ENCODE measurements around the gene COG3.

DNA sequence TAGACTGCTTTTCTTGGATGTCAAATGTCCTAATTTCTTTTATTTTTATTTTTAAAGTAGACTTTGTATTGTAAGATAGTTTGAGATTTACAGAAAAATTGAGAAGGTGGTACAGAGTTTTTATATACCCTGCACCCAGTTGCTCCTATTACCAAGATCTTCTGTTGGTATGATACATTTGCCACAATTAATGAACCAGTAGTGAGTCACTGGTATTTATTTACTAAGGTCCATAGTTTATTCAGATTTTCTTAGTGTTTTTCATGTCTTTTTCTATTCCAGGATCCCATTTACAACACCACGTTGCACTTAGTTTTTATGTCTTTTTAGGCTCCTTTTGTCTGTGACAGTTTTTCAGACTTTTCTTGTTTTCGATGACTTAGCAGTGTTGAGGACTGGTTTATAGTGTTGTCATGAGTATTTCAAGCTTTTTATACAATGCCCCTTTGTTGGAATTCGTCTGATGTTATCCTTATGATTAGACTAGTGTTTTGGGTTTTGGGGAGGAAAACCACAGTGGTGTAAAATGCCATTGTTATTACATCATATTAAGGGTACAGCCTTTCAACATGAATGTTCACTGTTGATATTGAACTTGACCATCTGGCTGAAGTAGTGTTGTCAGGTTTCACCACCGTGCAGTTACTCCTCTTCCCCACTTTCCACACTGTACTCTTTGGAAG lies 35.9 kb downstream of the COG3 start:
- TF ChIP-seq, protein P1, sequence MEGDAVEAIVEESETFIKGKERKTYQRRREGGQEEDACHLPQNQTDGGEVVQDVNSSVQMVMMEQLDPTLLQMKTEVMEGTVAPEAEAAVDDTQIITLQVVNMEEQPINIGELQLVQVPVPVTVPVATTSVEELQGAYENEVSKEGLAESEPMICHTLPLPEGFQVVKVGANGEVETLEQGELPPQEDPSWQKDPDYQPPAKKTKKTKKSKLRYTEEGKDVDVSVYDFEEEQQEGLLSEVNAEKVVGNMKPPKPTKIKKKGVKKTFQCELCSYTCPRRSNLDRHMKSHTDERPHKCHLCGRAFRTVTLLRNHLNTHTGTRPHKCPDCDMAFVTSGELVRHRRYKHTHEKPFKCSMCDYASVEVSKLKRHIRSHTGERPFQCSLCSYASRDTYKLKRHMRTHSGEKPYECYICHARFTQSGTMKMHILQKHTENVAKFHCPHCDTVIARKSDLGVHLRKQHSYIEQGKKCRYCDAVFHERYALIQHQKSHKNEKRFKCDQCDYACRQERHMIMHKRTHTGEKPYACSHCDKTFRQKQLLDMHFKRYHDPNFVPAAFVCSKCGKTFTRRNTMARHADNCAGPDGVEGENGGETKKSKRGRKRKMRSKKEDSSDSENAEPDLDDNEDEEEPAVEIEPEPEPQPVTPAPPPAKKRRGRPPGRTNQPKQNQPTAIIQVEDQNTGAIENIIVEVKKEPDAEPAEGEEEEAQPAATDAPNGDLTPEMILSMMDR (IDR thresholded peaks at IDR 0.05 in 4 of 5, conservative IDR thresholded peaks at IDR 0.05 in 1 of 5) = no peak
- no peak for TF ChIP-seq POLR2A (IDR thresholded peaks at IDR 0.05)

Data from gastrocnemius medialis (tissue), 4 donors.